HG02852 (cell line): ENCODE results near the gene NIM1K.
A peak's percentile ranks its signal among the peaks of the same experiment; 100 is the strongest.
"Not testable (repeated sequence)": the region's sequence is repeated elsewhere in the genome, so short reads cannot be mapped to it uniquely, and the experiment has no call there.

ENCODE experiments used
- ATAC-seq: cut with Tn5 transposase; IDR thresholded peaks from one replicate; pipeline ENCODE4 v1.9.1; 2021; ENCODE audit warnings: mild to moderate bottlenecking, moderate library complexity; ENCODE audit not compliant: unreplicated experiment

Gene NIM1K

DNA sequence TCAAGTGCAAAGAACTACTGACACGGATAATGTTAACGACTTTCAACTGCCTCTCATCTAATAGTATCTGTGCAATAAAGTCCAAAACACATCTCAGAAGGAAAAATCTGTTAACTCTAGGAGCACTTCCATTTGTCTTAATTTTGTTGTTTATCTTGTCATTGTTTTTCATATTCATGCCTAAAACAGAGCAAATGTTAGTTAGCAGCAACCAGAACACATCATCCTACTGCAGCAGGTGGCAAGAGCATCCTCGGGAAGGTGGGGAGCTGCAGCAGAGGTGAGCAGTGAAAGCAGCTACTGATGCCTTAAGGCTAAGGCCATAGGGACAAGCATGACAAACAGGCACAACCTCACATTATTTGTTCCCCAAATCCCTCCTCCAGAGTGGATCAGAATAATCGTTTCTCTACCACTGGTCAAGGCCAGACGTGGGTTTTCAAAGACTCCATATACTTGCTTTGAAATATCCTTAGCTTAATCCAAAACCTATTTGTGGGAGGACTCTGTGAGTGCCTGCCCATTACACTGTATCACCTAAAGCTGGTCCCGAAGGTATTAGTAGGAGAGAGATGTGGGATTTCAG is 120.1 kb downstream of the NIM1K start:
- ATAC-seq, result no peak

DNA sequence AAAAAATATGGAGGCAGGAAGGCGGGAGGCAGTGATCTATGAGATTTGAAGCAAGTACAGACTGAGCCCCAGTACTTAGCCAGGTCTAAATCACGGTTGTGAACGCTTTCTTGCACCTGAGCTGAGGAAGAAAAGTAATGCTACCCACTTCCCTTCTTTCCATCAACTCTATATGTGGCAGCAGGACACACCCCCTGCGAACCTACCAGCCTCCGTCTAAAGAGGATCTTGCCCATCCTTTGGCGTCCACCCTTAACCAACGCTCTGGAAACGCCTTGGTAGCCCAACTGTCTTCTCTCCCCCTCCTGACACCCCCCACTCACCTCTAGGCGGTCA is 120.6 kb downstream of the NIM1K start:
- ATAC-seq, result peak; percentile 0

DNA sequence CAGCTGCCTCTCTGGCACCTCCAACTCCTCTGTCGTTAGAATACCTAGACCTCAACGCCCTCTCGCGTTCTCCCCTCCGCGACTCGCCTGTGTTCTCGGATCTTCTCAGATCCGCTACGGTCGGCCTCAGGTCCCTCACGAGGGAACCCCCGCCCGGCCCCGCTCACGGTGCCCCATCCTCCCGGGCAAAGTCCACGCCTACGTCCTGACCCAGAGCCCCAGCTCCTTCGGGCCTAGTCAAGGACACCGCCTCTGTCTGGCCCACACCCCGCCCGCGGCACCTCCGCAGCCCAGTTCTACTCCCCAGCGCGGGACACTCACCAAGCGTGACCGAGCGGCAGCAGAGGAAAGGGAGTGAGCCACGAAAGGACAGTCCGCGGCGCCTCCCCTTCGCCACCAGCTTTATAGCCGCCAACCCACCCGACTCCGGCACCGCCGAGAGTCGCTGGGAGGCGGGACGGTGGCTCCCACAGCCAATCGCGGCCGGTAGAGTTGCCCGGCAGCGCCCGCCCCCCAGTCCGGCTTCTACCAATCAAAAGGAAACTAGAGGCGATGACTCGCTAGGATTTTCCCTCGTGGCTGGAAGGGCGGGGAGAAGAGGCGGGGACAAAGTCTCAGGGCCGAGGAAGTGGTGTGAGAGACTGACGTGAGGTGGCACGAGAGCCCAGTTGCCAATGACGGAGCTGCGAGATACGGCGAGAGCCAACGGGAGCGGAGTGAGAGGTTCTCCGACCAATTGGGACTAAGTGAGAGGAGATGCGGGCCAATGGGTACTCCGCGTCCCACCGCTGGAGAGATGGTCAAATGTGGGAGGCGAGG is 121.2 kb downstream of the NIM1K start, which contains the start of gene HMGCS1:
TSS of gene HMGCS1 (minus strand) at position 378 of the 819 bp plus-strand sequence. CDS start 14,447 bp downstream, outside the sequence.
- ATAC-seq, result peak; percentile 93

DNA sequence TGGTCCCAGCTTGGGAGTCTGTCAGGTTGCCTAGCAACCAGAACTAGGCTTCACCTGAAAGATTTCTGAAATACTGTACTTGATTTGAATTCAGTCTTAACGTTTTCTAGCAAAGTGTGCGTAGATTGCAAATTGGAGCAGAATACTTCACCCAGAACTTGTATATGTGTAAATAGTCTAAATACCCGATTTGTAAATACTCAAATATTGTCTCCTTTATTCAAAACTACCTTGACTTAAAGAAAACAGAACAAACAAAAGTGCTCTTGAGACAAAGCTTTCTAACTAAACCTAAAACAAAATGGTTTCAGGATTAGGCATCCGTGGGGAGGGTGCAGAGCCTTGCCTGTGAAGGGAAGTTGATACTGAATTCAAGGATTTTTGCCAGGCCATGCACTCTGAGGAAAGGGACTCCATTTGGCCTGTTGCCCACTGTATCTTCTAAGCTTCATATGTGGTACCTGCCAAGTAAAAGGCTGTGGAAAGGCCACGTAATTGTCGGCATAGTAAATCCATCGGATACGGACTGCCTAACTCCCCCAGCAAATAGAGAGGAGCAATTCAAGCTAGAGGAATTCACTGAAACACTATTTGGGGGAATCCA is 121.9 kb downstream of the NIM1K start:
- no peak for ATAC-seq

DNA sequence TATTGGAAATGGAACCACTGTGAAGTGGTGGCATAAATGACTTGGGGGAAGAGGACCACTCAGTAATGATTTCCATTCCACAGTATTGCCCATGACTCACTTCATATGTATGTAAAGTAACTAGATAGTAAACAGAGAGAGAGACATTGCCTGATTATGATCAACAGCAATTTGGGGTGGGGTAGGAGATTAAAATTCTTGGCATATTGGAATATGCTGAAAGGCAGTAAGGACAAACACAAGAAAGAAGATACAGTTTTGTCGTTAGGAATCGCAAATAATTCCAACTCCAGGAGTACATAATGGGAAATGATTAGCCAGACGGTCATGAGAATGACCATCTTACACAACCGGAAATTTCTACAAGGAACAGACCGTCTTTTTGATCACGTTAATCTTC is 122.7 kb downstream of the NIM1K start:
- no peak for ATAC-seq

DNA sequence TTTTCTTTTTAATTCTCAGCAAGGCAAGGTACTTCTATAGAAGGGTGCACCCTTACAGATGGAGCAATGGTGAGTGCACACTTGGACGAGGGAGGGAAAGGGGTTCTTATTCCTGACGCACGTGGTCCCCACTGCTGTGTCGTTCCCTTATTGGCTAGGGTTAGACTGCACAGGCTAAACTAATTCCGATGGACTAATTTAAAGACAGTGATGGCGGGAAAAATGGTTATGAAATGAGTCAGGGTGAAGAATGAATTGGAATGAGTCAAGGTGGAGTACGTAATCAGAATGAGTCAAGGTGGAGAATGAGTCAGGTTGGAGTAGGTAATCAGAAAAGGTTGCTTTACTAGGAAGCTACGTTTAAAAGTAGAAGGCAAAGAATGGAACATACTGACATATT is 123.2 kb downstream of the NIM1K start:
- no peak for ATAC-seq

DNA sequence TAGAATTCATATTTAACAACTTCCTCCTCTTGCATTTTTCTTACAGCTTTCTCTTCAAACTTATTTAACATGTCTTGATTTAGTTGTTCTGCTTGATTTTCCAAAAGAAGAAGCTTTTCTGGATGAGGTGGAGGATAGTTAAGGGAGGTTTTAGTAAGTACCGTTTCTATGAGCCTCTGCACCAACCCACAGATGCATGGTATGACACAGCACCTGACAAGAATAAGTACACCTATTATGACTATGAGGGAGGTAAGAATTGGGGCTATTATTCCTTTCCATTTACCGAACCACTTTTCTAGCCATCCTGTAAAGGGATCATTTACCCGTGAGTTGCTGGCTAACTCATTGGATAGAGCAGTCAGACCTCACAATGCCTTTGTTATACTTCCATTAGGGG is 123.7 kb downstream of the NIM1K start:
- ATAC-seq, result no peak

DNA sequence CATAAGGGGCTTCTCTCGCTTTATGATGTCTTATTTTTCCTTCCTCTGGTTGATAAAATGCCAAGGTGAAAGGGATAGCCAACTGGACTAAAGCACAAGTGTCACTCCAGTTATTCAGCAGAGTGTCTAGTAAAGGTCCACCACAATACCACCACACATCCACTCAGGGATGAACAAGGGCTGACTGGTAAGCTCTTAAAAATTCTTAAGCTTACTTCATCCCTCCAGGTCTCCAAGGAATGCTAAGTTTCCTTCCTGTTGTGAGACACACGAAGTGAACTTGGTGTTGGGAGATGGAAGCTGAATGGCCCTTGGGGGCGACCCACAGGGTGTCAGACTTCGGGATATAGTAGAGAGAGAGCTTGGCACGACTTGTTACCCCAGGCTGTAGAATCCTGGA is 124.4 kb downstream of the NIM1K start:
- ATAC-seq, result no peak

DNA sequence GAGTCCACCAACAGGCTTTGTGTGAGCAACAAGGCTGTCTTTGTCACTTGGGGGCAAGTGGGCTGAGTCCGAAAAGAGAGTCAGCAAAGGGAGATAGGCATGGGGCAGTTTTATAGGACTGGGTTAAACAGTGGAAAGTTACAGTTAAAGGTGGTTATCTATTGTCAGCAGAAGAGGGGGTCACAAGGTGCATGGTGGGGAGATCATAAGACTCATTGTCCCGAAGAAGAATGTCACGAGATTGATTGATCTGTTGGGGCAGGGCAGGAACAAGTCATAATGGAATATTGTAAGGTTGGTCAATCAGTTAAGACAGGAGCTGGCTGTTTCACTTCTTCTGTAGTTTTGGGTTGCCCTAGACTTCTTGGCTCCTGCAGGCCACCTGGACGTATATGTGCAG is 128.8 kb downstream of the NIM1K start:
- no peak for ATAC-seq

DNA sequence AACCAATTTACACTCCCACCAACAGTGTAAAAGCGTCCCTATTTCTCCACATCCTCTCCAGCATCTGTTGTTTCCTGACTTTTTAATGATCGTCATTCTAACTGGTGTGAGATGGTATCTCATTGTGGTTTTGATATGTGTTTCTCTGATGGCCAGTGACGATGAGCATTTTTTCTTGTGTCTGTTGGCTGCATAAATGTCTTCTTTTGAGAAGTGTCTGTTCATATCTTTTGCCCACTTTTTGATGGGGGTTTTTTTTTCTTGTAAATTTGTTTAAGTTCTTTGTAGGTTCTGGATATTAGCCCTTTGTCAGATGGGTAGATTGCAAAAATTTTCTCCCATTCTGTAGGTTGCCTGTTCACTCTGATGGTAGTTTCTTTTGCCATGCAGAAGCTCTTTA is 131.5 kb downstream of the NIM1K start:
- not testable (repeated sequence) for ATAC-seq

DNA sequence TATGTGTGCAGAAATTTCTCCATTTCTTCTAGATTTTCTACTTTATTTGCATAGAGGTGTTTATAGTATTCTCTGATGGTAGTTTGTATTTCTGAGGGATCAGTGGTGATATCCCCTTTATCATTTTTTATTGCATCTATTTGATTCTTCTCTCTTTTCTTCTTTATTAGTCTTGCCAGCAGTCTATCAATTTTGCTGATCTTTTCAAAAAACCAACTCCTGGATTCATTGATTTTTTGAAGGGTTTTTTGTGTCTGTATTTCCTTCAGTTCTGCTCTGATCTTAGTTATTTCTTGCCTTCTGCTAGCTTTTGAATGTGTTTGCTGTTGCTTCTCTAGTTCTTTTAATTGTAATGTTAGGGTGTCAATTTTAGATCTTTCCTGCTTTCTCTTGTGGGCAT is 133.6 kb downstream of the NIM1K start:
- ATAC-seq, result not testable (repeated sequence)
